H1 (cell line): Measurements from ENCODE around the gene TM9SF3. TPM values are rescaled to one million over a fixed set of nuclear protein-coding genes. Genes with fewer than 3 reads are reported as not detected.

Source experiments
- CBX8 ChIP-seq: fragments of 300-800, 300-1000 bp; sonication (generic); IDR thresholded peaks from 2 replicates; pipeline ENCODE4 v1.7.1; 2016; ENCODE audit warnings: low read depth, low read length, borderline replicate concordance
- polyA plus RNA-seq, 7 experiments: library from polyadenylated mRNA; depleted of rRNA in 3 of 7; stranded (reverse) in 5 of 7; unstranded in 2 of 7; fragments of >200 nt in 5 of 7; fragments of 200-250 nt in 2 of 7; gene quantifications; 1 replicate in 5 of 7; 2 replicates in 1 of 7; 4 replicates in 1 of 7; pipeline versions ENCODE4 v1.2.1 to v1.2.3, GENCODE V29; 2011 to 2013; ENCODE audit warnings: missing spikeins in 2 of 7, mixed read lengths in 2 of 7
- total RNA-seq: library from RNA; stranded (reverse); fragmentation: NEBNext Ultra II Directional; extraction: Animal tissue kit (Norgen Biotek cat#: 25700); gene quantifications from 2 replicates; pipeline ENCODE4 v1.2.1, GENCODE V29; 2021
- TF ChIP-seq, protein P1 (sequence below): fragments of 300-600 bp; sonication (generic); IDR thresholded peaks from 2 replicates; pipeline ENCODE4 v1.7.1; 2012; ENCODE audit warnings: low read length, moderate library complexity, mild to moderate bottlenecking, inconsistent platforms; ENCODE audit not compliant: insufficient replicate concordance

TM9SF3 gene
- total and polyA plus RNA-seq, 2 of the 8 experiments (the other 6 are each of a cell fraction or from before 2014, with no cell fraction given), result 123 to 127 TPM

DNA sequence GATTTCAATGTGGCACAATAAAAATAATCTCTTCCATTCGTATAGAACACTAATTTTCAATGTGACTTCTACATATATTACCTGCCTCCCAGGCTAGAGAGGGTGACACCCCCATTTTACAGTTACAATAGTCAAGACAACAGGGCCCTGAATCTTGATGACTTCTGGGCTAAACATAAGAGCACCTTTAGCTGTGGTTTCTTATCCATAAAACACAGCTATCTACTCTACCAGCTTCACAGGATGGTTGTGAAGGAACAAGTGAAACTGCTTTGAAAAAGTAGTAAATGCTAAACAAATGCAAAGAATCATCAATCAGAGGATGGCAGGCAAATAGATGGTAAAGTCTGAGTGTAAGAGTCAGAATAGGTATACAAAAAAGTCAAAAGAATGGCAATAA lies 69.5 kb downstream of the TM9SF3 start (continued):
- TF ChIP-seq, protein P1, sequence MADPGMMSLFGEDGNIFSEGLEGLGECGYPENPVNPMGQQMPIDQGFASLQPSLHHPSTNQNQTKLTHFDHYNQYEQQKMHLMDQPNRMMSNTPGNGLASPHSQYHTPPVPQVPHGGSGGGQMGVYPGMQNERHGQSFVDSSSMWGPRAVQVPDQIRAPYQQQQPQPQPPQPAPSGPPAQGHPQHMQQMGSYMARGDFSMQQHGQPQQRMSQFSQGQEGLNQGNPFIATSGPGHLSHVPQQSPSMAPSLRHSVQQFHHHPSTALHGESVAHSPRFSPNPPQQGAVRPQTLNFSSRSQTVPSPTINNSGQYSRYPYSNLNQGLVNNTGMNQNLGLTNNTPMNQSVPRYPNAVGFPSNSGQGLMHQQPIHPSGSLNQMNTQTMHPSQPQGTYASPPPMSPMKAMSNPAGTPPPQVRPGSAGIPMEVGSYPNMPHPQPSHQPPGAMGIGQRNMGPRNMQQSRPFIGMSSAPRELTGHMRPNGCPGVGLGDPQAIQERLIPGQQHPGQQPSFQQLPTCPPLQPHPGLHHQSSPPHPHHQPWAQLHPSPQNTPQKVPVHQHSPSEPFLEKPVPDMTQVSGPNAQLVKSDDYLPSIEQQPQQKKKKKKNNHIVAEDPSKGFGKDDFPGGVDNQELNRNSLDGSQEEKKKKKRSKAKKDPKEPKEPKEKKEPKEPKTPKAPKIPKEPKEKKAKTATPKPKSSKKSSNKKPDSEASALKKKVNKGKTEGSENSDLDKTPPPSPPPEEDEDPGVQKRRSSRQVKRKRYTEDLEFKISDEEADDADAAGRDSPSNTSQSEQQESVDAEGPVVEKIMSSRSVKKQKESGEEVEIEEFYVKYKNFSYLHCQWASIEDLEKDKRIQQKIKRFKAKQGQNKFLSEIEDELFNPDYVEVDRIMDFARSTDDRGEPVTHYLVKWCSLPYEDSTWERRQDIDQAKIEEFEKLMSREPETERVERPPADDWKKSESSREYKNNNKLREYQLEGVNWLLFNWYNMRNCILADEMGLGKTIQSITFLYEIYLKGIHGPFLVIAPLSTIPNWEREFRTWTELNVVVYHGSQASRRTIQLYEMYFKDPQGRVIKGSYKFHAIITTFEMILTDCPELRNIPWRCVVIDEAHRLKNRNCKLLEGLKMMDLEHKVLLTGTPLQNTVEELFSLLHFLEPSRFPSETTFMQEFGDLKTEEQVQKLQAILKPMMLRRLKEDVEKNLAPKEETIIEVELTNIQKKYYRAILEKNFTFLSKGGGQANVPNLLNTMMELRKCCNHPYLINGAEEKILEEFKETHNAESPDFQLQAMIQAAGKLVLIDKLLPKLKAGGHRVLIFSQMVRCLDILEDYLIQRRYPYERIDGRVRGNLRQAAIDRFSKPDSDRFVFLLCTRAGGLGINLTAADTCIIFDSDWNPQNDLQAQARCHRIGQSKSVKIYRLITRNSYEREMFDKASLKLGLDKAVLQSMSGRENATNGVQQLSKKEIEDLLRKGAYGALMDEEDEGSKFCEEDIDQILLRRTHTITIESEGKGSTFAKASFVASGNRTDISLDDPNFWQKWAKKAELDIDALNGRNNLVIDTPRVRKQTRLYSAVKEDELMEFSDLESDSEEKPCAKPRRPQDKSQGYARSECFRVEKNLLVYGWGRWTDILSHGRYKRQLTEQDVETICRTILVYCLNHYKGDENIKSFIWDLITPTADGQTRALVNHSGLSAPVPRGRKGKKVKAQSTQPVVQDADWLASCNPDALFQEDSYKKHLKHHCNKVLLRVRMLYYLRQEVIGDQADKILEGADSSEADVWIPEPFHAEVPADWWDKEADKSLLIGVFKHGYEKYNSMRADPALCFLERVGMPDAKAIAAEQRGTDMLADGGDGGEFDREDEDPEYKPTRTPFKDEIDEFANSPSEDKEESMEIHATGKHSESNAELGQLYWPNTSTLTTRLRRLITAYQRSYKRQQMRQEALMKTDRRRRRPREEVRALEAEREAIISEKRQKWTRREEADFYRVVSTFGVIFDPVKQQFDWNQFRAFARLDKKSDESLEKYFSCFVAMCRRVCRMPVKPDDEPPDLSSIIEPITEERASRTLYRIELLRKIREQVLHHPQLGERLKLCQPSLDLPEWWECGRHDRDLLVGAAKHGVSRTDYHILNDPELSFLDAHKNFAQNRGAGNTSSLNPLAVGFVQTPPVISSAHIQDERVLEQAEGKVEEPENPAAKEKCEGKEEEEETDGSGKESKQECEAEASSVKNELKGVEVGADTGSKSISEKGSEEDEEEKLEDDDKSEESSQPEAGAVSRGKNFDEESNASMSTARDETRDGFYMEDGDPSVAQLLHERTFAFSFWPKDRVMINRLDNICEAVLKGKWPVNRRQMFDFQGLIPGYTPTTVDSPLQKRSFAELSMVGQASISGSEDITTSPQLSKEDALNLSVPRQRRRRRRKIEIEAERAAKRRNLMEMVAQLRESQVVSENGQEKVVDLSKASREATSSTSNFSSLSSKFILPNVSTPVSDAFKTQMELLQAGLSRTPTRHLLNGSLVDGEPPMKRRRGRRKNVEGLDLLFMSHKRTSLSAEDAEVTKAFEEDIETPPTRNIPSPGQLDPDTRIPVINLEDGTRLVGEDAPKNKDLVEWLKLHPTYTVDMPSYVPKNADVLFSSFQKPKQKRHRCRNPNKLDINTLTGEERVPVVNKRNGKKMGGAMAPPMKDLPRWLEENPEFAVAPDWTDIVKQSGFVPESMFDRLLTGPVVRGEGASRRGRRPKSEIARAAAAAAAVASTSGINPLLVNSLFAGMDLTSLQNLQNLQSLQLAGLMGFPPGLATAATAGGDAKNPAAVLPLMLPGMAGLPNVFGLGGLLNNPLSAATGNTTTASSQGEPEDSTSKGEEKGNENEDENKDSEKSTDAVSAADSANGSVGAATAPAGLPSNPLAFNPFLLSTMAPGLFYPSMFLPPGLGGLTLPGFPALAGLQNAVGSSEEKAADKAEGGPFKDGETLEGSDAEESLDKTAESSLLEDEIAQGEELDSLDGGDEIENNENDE, result no peak
- TF ChIP-seq CBX8, result no peak
